UCSD-AML1 (cell line): ENCODE results near the gene SYT8.
A peak's percentile ranks its signal among the peaks of the same experiment; 100 is the strongest.

Experiments used
- DNase-seq: peaks from one replicate; lab custom pipeline; 2025; ENCODE audit not compliant: unreplicated experiment; lab: John Stamatoyannopoulos, UW

The SYT8 gene

GRCh38 chr11:1831338-1832210 lies 3.2 kb upstream of the SYT8 start:
- no peak for DNase-seq

- peak; percentile 61 for DNase-seq
Measured at GRCh38 chr11:1832211-1832919, 2.4 kb upstream of the SYT8 start.

GRCh38 chr11:1832920-1833295 lies 1.9 kb upstream of the SYT8 start:
- no peak for DNase-seq

DNA sequence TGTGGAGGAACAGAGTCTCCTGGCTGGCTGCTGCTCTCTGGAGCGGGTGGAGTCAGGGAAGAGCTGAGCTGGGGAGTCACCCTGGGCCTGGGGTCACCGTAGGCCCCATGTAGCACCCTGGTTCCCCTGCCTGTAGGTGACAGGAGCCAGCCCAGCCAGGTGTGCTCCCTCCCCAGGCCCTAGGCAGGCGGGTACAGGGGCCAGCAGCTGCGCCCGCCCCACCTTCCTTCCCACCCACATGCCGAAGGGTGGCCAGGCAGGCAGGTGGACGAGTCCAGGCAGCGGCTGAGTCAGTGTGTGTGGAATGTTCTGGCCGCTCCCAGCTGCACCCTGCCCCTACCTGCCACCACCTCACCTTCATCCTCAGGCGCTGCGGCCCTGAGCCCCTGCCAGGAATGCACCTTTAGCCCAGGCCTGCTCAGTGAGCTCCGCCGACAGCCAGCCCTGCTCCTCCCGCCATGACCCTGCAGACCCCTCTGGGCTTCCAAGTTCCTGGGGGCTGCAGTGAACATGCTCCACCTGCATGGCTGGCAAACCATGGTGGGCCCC lies 654 bp upstream of the SYT8 start:
- no peak for DNase-seq

DNA sequence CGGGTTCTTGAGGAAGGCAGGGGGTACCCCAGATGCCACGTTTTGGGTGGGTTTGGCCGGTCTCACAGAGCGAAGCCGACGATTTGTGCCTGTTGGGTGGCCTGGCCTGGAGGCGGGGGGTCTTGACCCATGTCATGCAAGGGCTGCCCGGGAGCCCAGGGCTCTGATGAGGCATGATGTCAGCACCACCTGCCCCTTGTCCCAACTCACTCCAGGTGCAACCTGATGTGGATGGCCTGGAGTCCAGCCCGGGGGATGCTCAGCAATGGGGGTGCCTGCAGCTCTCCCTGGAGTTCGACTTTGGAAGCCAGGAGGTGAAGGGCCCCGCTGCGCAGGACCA lies 851 bp downstream of the SYT8 start:
- DNase-seq: no peak

- no peak for DNase-seq
Measured at GRCh38 chr11:1836011-1836945, 1.5 kb downstream of the SYT8 start.

- DNase-seq: peak; percentile 74
Measured at GRCh38 chr11:1837171-1838076, 2.6 kb downstream of the SYT8 start.

DNA sequence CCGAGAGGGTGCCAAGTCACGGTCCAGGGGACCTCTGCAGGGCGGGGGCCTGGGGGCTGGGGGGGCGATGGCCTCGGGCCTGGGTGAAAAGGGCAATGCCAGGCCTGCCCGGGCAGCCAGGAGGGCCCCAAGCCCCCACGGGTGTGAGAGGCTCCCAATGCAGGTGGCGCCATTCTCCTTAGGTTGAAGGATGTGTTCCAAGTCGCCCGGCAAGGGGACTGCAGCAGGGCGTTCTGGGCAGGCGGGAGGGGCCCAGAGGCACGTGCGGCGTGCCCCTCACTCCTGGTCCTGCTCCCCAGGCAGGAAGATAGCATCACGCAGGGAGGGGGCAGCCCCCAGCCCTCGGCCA lies 3.3 kb downstream of the SYT8 start:
- DNase-seq: no peak

DNA sequence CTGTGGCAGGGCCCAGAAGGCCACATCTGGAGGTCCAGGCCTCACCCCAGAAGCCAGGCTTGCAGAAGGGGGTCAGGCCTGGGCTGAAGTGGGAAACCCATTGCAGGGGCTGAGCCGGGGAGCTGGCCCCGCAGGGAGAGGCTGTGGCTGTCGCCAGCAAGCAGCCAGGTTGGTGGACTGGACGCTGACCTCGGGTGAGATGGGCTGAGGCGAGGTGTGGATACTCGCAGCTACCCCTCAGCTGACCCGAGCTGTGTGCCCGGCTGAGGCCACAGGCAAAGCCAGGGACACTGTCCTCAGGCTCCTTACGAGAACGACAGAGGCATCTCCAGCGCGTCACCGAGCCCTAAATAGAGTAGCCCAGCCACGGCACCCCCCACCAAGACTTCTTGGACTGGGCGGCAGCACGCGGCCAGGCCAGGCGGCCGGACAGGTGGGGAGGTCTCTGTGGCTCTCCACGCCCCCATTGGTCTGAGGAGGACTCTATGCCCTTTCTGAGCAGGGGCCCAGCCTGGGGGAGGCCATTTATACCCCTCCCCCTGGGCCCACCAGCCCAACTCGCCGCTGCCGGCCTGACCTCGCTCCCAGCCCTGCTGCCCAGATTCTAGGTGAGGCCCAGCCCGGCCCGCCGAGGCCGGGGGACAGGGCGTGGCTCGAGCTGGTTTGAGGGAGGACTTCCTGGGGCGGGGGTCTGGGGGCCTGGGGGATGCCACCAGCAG lies 3.8 kb downstream of the SYT8 start, which contains the start of gene TNNI2:
Gene TNNI2, plus strand, starts transcription at position 556 of the 719 bp plus-strand sequence. CDS start 716 bp downstream, outside the sequence.
- DNase-seq: no peak

DNA sequence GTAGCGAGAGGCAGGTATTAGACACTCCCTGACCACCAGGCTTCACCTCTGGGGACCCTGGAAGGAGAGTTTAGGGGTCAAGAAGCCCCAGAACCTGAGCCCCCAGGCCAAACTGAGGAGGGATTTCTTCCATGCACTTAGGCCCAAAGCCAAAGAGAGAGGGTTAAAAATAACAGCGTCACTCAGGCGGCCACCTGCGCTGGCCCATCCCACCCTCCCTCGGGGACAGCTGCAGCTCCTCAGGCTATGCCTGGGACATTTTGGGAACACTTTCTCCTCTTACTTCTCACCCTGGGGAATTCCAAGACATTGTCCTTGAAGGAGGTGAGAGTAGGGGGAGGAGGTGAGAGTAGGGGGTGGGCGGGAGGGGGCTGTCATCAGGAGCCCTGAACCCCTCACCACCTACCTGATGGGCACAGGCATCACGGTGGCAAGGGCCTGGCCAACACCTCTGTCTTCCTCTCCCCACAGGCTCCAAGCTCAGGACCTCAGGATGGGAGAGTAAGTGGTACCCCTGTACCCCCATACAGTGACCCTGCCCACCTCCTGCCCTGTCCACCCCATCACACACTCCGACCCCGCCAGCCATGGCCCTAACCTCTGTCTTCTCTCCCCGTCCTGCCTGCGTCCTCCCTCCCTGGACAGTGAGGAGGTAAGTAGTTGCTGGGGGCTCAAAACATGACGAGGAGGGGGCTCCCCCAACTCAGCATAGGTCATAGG lies 4.6 kb downstream of the SYT8 start:
- no peak for DNase-seq

DNA sequence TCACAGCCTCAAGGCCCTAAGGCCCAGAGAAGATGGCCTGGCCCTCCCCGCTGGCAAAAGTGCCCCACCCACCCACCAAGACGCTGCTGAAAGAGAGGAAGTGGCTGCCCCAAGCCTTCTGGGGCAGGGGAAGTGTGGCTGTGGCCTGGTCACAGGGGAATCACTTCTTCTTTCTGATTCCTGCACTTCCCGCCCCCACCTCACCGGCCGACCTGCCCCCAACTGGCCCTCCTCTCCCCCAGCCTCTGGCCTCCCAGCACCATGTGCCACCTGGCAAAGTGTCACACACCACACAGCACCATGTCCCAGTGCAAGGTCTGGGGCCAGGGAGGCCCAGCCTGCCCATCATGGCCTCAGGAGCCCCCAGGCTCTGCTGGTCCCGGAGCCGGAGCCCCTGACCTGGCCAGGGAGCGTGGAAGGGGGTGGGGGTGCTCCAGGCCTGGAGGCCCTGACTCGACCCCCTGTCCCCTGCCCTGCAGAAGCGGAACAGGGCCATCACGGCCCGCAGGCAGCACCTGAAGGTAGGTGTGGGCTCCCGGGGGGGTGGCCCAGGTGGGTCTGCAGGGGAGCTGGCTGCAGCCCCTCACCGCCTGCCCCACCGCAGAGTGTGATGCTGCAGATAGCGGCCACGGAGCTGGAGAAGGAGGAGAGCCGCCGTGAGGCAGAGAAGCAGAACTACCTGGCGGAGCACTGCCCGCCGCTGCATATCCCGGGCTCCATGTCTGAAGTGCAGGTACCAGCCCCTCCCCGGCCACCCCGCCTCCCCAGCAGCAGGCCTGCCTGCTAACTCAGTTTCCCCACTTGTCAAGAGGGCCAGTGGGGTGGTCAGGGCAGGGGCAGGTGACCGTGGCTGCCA lies 5.4 kb downstream of the SYT8 start:
- peak; percentile 76 for DNase-seq

DNA sequence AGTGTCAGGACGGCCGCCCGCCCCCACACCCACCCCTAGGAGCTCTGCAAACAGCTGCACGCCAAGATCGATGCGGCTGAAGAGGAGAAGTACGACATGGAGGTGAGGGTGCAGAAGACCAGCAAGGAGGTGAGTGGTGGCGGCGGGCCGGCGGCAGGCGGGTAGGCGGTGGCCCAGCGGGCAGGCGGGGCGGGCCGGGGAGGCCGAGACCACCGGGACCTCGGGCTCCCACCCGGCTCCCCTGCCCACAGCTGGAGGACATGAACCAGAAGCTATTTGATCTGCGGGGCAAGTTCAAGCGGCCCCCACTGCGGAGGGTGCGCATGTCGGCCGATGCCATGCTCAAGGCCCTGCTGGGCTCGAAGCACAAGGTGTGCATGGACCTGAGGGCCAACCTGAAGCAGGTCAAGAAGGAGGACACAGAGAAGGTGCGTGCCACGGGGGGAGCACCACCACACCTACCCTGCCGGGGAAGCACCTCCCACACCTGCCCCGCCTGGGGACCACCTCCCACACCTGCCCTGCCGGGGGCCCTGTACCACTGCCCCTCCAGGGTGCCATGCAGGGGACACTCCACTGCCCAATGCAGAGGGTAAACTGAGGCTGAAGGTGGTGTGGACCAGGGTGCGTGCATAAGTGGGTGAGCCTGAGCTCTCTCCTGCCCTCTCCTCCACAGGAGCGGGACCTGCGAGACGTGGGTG lies 6.1 kb downstream of the SYT8 start:
- DNase-seq: no peak

DNA sequence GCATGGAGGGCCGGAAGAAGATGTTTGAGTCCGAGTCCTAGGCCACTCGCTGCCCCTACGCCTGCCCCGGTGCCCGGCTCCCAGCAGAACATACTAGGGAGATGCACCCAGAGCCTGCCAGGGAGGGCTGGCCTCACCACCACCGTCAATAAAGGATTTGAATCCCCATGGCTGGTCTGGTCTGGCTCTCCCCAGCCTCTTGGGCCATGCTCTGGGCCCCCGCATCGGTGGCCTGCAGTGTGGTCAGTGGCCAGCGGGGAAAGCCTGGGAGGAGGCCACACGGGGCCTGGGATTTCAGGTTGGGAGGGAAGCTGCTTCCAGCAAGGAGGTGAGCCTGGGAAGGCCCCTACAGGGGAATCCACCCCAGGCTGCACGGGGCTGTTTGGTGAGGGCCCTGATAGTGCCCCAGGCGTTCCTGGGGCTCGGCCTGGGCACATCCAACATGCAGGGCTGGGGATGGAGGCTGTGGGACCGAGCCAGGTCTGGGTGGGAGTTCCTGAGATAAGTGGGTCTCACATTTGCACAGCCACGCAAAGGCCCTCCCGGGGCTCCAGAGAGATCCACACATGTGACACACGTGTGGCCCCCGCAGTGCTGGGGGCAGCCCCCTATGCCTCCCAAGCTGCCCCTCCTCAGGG lies 6.8 kb downstream of the SYT8 start:
- no peak for DNase-seq

DNA sequence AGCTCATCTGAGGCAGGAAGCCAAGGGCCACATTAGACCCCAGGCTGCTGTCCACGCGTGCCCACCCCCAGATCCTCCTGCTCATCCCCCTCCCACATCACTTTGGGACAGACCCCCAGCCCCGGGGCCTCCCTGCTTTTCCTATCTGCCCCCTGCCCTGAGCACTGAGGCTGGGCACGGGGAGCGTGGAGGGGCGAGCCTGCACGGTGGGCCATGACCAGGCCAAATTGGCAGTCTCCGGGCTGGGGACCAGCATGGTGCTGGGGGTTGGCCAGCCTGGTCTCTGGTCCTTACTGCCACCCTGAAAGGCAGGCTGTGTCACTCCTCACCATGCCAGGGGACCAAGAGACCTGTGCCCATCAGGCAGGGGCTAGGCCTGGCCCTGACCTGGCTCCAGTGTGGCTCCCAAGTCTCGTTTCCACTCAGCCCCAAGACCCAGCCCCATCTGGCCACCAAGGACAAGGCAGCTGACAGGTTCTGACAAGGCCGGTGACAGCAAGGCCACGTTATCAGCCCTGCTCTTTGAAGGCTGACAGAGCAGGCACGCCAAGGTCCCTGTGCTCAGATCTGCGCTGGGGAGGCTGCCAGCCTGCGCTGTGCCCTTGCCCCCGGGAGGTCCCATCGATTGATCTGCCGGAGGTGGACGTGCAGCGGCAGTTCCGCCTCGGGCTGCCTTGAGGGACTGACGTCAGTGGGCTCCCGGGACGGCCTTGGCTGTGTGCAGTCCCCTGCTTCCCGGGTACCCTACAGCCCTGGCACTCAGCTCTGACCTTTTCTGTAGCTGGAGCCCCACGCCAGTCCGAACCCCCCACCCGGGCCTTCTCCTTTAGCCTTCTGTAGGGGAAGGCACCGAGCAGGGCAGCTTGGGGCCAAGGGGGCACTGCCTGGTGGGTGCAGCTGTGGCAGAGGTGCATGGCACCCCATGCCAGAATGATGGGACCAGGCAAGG lies 7.6 kb downstream of the SYT8 start:
- no peak for DNase-seq

DNA sequence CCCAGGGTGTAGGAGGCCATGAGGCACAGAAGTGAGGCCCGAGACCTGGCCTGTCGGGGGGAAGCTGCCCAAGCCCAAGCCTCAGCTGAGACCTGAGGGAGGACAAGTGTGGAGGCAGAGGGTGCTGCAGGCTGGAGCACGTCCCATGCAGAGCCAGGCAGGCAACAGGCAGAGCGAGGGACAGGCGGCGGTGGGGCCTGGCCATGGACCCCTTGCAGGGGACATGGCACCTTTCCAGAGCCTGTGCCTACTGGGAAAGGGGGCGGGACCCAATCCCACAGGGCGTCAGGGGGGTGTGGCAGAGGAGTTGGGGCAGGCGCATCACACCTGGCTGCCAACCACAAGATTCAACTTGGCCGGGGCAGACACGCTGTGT lies 8.3 kb downstream of the SYT8 start:
- no peak for DNase-seq

DNA sequence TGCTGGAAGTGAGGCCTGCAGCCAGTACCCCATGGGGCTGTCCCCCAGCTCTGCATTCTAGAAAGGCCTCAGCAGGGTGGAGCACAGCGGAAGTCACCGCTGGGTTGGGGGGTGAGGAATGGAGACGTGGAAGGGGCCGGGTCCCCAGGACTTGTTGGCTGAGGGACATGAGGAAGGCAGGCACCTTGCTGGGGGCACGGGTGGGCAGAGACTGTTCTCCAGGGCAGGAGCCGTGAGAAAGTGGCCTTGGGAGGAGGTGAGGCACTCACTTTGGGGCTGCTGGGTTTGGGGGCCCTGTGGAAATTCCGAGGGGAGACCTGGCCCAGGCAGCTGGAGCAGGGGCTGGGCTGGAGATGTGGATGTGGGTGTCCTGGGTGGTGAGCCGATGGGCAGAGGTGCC lies 9.0 kb downstream of the SYT8 start:
- DNase-seq: no peak
